Measurements from ENCODE around the gene BBS9. TPM values are rescaled to one million over a fixed set of nuclear protein-coding genes. Genes with fewer than 3 reads are reported as not detected.

BBS9 gene
- polyA plus RNA-seq, 10 donors: 13.5 to 26.9 (median 16.7) TPM

- no peak for DNase-seq
These were observed 14.4 kb upstream of the BBS9 start for GRCh38 chr7:33114976-33115375.

- no peak for DNase-seq
These were observed 11.0 kb upstream of the BBS9 start for GRCh38 chr7:33118383-33118782.

- no peak for DNase-seq
These were observed 2.3 kb upstream of the BBS9 start for GRCh38 chr7:33127085-33127484.

- DNase-seq: no peak
These were observed 754 bp upstream of the BBS9 start for GRCh38 chr7:33128631-33128989.

- DNase-seq: peak in 1 of 3 donors; percentile 49
These were observed 416 bp downstream of the BBS9 start for GRCh38 chr7:33129806-33130153.

- DNase-seq: no peak
These were observed 820 bp downstream of the BBS9 start for GRCh38 chr7:33130184-33130583.

GRCh38 chr7:33137103-33137502 lies 7.7 kb downstream of the BBS9 start:
- DNase-seq: no peak

GRCh38 chr7:33142585-33142984 lies 13.2 kb downstream of the BBS9 start:
- no peak for DNase-seq

GRCh38 chr7:33143996-33144718 lies 14.8 kb downstream of the BBS9 start:
- DNase-seq: no peak

GRCh38 chr7:33145156-33145555 lies 15.8 kb downstream of the BBS9 start:
- no peak for DNase-seq

- no peak for DNase-seq
These were observed 22.7 kb downstream of the BBS9 start for GRCh38 chr7:33152087-33152486.

- peak in 1 of 3 donors; percentile 13 for DNase-seq
These were observed 26.4 kb downstream of the BBS9 start for GRCh38 chr7:33155811-33156210.

GRCh38 chr7:33156441-33156840 lies 27.1 kb downstream of the BBS9 start:
- no peak for DNase-seq

GRCh38 chr7:33157311-33157710 lies 27.9 kb downstream of the BBS9 start:
- peak; percentile 23 to 50 (median 32) for DNase-seq

- DNase-seq: peak in 1 of 3 donors; percentile 14
These were observed 28.4 kb downstream of the BBS9 start for GRCh38 chr7:33157781-33158180.

- no peak for DNase-seq
These were observed 48.5 kb downstream of the BBS9 start for GRCh38 chr7:33177876-33178275.

GRCh38 chr7:33179519-33179918 lies 50.2 kb downstream of the BBS9 start:
- no peak for DNase-seq

GRCh38 chr7:33183504-33183903 lies 54.1 kb downstream of the BBS9 start:
- no peak for DNase-seq

- DNase-seq: no peak
These were observed 55.5 kb downstream of the BBS9 start for GRCh38 chr7:33184828-33185227.

GRCh38 chr7:33185786-33186185 lies 56.4 kb downstream of the BBS9 start:
- peak; percentile 56 to 76 (median 64) for DNase-seq

- DNase-seq: peak in 1 of 3 donors; percentile 15
These were observed 56.8 kb downstream of the BBS9 start for GRCh38 chr7:33186192-33186591.

- DNase-seq: no peak
These were observed 61.4 kb downstream of the BBS9 start for GRCh38 chr7:33190688-33191304.

GRCh38 chr7:33191340-33191739 lies 62.0 kb downstream of the BBS9 start:
- no peak for DNase-seq

Data from muscle of back (tissue), 11 donors.